HG02759 (cell line): ENCODE data around the gene ANGPTL4.

ENCODE experiments used
- ATAC-seq: cut with Tn5 transposase; IDR thresholded peaks from one replicate; pipeline ENCODE4 v1.9.1; 2021; ENCODE audit warnings: mild to moderate bottlenecking, moderate library complexity; ENCODE audit not compliant: unreplicated experiment

Gene ANGPTL4

GRCh38 chr19:8387688-8388611 lies 24.0 kb downstream of the ANGPTL4 start:
- ATAC-seq: no peak

GRCh38 chr19:8388612-8388958 lies 24.6 kb downstream of the ANGPTL4 start:
- no peak for ATAC-seq

- ATAC-seq: peak; percentile 91
Measured at GRCh38 chr19:8389891-8390616, 26.1 kb downstream of the ANGPTL4 start, which contains the start of gene RAB11B. RAB11B (plus strand) TSS chr19:8390360; CDS start chr19:8390417, 57 bp downstream.

GRCh38 chr19:8390617-8390981 lies 26.6 kb downstream of the ANGPTL4 start:
- peak; percentile 42 for ATAC-seq

- ATAC-seq: no peak
Measured at GRCh38 chr19:8391198-8392016, 27.5 kb downstream of the ANGPTL4 start.

GRCh38 chr19:8392017-8392591 lies 28.1 kb downstream of the ANGPTL4 start:
- no peak for ATAC-seq

- no peak for ATAC-seq
Measured at GRCh38 chr19:8393192-8393870, 29.4 kb downstream of the ANGPTL4 start.

GRCh38 chr19:8393871-8394250 lies 29.9 kb downstream of the ANGPTL4 start:
- ATAC-seq: no peak

GRCh38 chr19:8395621-8396082 lies 31.7 kb downstream of the ANGPTL4 start:
- ATAC-seq: no peak

- no peak for ATAC-seq
Measured at GRCh38 chr19:8396185-8396562, 32.2 kb downstream of the ANGPTL4 start.

GRCh38 chr19:8396563-8397203 lies 32.7 kb downstream of the ANGPTL4 start:
- no peak for ATAC-seq

GRCh38 chr19:8397271-8397670 lies 33.3 kb downstream of the ANGPTL4 start:
- ATAC-seq: no peak

- no peak for ATAC-seq
Measured at GRCh38 chr19:8397746-8398310, 33.9 kb downstream of the ANGPTL4 start.

GRCh38 chr19:8398311-8398771 lies 34.4 kb downstream of the ANGPTL4 start:
- no peak for ATAC-seq

GRCh38 chr19:8399681-8400188 lies 35.8 kb downstream of the ANGPTL4 start:
- ATAC-seq: no peak

GRCh38 chr19:8401981-8402411 lies 38.0 kb downstream of the ANGPTL4 start:
- no peak for ATAC-seq

GRCh38 chr19:8403098-8403819 lies 39.3 kb downstream of the ANGPTL4 start:
- no peak for ATAC-seq

- ATAC-seq: no peak
Measured at GRCh38 chr19:8403820-8404109, 39.8 kb downstream of the ANGPTL4 start.
